Body of pancreas (tissue), 4 donors: ENCODE measurements around the gene PPFIA2. TPM values are rescaled to one million over a fixed set of nuclear protein-coding genes. Genes with fewer than 3 reads are reported as not detected.

Experiments used
- ATAC-seq: fragments of 150-250 bp; one replicate; pipeline ENCODE4 v1.9.1; 2016
- DNase-seq, 4 donors: peaks; one replicate each; pipeline ENCODE4 v3.0.0-alpha.2; 2019
- H3K27ac ChIP-seq, 4 donors: fragments of 200-600 bp; sonication (generic); 1 replicate in 3 of 4; 2 replicates in 1 of 4; pipeline versions ENCODE4 v1.5.1 to v1.6.1; 2016 to 2019; ENCODE audit warnings: mild to moderate bottlenecking in 1 of 4, mixed read lengths in 1 of 4, moderate library complexity in 1 of 4
- H3K27me3 ChIP-seq, 2 donors: fragments of 200-600 bp; sonication (generic); one replicate each; pipeline ENCODE4 v1.6.0; 2016; ENCODE audit warnings: mild to moderate bottlenecking in 1 of 2
- H3K36me3 ChIP-seq, 2 donors: fragments of 200-600 bp; sonication (generic); replicated peaks in 1 of 2; 2 replicates each; pipeline ENCODE4 v1.5.1; 2016; ENCODE audit warnings: low read depth in 2 of 2; ENCODE audit not compliant: insufficient read depth in 1 of 2
- H3K4me1 ChIP-seq: fragments of 200-600 bp; sonication (generic); one replicate; pipeline ENCODE4 v1.6.0; 2016
- H3K4me3 ChIP-seq, 2 donors: fragments of 200-600 bp; sonication (generic); 1 replicate in 1 of 2; 2 replicates in 1 of 2; pipeline ENCODE4 v1.5.1; 2016 to 2019
- H3K9me3 ChIP-seq, 3 donors: fragments of 200-600 bp; sonication (generic); 1 replicate in 2 of 3; 2 replicates in 1 of 3; pipeline ENCODE4 v1.5.1; 2016
- POLR2A ChIP-seq, 3 donors: fragments of 450-650 bp; IDR thresholded peaks; one replicate each; pipeline ENCODE4 v1.6.1; 2016; ENCODE audit warnings: antibody characterized with exemption in 3 of 3, mild to moderate bottlenecking in 2 of 3
- WGBS, 2 donors: methylation state at CpG; one replicate each; pipeline ENCODE4 v1.1.5; 2017; 5-methylcytosine and 5-hydroxymethylcytosine counted together
- intact Hi-C: fragments of 100-400 bp; cut with DNase I; formaldehyde crosslinking; loops from one replicate; pipeline ENCODE4 v1.15.1; 2023
- total RNA-seq, 2 donors: library from RNA; depleted of rRNA; stranded (reverse); fragments of >200 nt; gene quantifications; one replicate each; pipeline ENCODE4 v1.1.0, GENCODE V29; 2016
- TF ChIP-seq, protein P1 (sequence below), 7 experiments: fragments of 450-650 bp in 4 of 7; fragments of 200-600 bp in 3 of 7; sonication (generic) in 3 of 7; IDR thresholded peaks; one replicate each; pipeline ENCODE4 v1.5.1; 2016 to 2019; ENCODE audit warnings: antibody characterized with exemption in 7 of 7

PPFIA2 gene
- total RNA-seq, 2 donors from 2014 or later: 0.52 TPM; not detected in 1

DNA sequence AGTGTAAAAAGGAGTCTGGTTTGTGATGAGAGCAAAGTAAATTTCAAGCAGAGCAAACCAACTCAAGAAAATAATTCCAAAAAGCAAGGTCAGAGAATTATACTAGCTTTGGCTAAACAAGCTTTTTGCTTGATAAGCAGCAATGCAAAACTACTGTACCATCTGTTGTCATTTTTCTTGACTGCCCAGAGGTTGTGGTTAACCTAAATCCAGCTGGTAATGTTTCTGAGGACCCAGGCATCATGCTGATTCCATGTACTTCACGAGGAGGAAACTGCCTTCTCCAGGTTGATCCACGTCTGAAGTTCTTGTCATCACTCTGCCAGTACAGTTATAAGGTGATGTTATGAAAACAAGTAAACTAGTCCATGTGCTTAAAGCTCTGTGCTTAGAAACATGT is 496.1 kb downstream of the PPFIA2 start:
- Histone ChIP-seq H3K27me3 (no peaks in the 10 kb centered on the region), H3K4me3 (no peak overlapping the region)
- WGBS, 2 donors: 59 to 66% methylated on average over 2 of the region's 2 CpGs

DNA sequence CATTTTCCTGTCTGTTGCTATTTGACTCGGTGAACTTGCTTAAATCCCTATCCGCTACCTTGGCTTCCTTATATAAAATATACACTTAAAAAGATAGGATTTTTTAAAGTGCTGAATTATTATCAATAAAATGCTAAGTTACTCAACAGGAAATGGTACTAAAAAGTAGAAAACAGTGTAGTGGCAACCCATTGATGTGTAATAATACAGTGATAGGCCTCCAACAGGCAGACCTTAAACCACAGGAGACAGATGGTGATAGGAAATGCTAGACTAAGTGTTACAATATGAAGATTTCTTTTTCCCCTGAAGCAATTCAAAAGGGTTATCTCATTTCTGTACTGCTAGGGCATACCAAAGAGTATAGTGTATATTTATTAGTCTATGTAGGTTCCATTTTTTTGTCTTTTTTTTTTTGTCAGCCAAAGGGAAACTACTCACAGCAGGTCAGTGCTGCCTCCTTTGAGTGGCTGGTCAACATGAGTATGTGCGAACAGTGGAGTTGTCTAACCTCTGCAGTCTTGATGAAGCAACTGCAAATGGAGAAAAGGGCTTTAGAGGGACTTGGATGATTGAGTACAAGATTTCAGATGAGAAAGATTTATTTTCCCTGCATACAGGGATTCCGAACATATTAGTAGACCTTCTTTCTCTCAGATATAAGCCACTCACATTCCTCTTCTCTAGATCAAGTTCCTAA is 497.5 kb downstream of the PPFIA2 start:
- Histone ChIP-seq H3K9me3 (no peaks in the 10 kb centered on the region), H3K36me3 (no peaks in the 10 kb centered on the region), H3K27me3 (no peaks in the 10 kb centered on the region), H3K4me1 (no peaks in the 10 kb centered on the region), H3K27ac (no peak overlapping the region), H3K4me3 (no peak overlapping the region)
- 82 to 86% methylated on average over 4 of the region's 4 CpGs for WGBS, 2 donors
- TF ChIP-seq, protein P1, sequence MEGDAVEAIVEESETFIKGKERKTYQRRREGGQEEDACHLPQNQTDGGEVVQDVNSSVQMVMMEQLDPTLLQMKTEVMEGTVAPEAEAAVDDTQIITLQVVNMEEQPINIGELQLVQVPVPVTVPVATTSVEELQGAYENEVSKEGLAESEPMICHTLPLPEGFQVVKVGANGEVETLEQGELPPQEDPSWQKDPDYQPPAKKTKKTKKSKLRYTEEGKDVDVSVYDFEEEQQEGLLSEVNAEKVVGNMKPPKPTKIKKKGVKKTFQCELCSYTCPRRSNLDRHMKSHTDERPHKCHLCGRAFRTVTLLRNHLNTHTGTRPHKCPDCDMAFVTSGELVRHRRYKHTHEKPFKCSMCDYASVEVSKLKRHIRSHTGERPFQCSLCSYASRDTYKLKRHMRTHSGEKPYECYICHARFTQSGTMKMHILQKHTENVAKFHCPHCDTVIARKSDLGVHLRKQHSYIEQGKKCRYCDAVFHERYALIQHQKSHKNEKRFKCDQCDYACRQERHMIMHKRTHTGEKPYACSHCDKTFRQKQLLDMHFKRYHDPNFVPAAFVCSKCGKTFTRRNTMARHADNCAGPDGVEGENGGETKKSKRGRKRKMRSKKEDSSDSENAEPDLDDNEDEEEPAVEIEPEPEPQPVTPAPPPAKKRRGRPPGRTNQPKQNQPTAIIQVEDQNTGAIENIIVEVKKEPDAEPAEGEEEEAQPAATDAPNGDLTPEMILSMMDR (IDR thresholded peaks at IDR 0.05): no peak
- TF ChIP-seq POLR2A (IDR thresholded peaks at IDR 0.05): no peak
- intact Hi-C loops: no loop called here
- DNase-seq (no peak), ATAC-seq (no peak)

More for the DNA sequence above, 496.1 kb downstream of the PPFIA2 start:
- H3K9me3 ChIP-seq: no peaks in the 10 kb centered on the region
- no peaks in the 10 kb centered on the region for H3K4me1 ChIP-seq
- ATAC-seq: no peak
- no peaks in the 10 kb centered on the region for H3K36me3 ChIP-seq
- intact Hi-C loops: no loop called here
- no peak for DNase-seq
- TF ChIP-seq, protein P1 (IDR thresholded peaks at IDR 0.05): no peak
- TF ChIP-seq POLR2A (IDR thresholded peaks at IDR 0.05): no peak
- no peak overlapping the region for H3K27ac ChIP-seq

DNA sequence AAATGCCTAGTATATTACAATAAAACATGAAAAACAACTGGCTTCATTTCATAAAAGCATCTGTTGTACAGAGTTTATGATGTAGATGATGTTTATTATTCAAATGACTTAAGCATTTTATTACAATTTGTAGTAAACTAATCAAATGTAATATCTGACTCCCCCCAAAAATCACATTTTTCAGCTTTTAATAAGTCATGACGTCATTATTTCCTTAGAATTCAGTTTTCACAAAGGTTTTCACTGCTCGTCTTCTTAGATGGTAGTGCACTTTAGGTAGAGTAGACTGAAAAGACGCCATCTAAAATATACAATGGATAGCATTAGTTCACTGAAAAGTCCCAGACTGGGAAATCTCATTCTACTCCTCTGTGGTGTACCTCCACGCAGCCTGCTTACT is 499.8 kb downstream of the PPFIA2 start:
- no peak for ATAC-seq
- no peak overlapping the region for H3K27ac ChIP-seq
- TF ChIP-seq, protein P1 (IDR thresholded peaks at IDR 0.05): no peak
- TF ChIP-seq POLR2A (IDR thresholded peaks at IDR 0.05): no peak

DNA sequence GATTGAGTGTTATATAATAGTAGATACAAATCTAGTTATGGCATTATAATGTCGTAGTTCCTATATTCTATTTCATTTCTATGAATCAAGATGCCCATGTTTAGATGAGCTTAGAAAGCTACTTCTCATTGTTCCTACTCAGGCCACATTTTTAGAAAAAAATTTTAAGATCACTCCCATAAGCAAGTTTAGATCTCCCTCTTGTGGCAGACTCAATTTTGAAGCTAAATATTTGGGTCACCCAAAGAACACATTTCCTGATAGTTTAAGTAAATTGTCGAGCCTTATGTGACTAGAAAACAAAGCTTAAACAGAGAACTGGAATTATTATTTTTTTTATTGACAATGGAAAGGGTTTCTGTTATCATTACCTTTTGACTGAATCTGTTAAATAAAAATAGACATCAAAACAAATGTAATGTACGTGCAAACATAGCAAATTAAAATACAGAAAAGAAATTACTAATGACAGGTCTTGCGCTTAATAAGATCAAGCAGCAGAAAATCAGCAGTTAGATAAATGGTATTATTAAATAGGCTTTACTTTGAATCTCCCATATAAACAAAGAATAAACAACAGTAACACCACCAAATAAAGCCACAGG is 501.1 kb downstream of the PPFIA2 start:
- no peak for TF ChIP-seq POLR2A (IDR thresholded peaks at IDR 0.05)
- TF ChIP-seq, protein P1 (IDR thresholded peaks at IDR 0.05): peak in 6 of 7 experiments; percentile 31 to 62 (median 52)
- WGBS, 2 donors: 40 to 42% methylated on average over 4 of the region's 4 CpGs
- Histone ChIP-seq H3K27me3 (no peaks in the 10 kb centered on the region), H3K9me3 (no peaks in the 10 kb centered on the region), H3K4me3 (no peak overlapping the region), H3K4me1 (no peaks in the 10 kb centered on the region), H3K27ac (no peak overlapping the region), H3K36me3 (no peaks in the 10 kb centered on the region)
- DNase-seq: no peak
- intact Hi-C loops: no loop called here
- no peak for ATAC-seq

More for the DNA sequence above, 499.8 kb downstream of the PPFIA2 start:
- Histone ChIP-seq H3K9me3 (no peaks in the 10 kb centered on the region), H3K27me3 (no peaks in the 10 kb centered on the region), H3K4me1 (no peaks in the 10 kb centered on the region), H3K4me3 (no peak overlapping the region), H3K36me3 (no peaks in the 10 kb centered on the region)
- intact Hi-C loops: no loop called here
- DNase-seq: no peak
- WGBS, 2 donors: 66 to 73% methylated on average over 4 of the region's 4 CpGs
